ENCODE data around the gene TXNDC5. TPM values are rescaled to one million over a fixed set of nuclear protein-coding genes. Genes with fewer than 3 reads are reported as not detected.

TXNDC5 gene
- total RNA-seq, 1 experiment from 2014 or later: 162 TPM

DNA sequence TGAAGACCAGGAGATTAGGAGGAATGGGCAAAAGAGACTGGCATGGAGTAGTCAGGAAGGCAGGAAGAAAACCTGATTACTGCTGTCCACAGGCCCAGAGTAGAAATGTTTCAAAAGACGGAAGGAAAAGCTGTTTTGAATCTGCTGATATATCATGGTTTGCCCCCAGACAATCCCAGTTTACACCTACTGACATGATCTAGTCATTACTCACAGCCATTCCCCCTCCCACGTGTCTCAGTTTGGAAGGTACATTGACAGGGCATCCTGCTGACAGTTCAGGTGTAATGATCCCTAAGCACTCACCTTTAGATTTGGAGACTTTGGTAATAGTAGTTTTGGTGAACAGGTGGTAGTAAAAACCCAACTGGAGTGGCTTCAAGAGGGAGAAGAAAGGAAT is 9.8 kb upstream of the TXNDC5 start:
- Histone ChIP-seq H3K4me2 (ENCODE audit: low read length) (peak overlapping the region; percentile 61), H3K27ac (ENCODE audit: low read depth, low read length) (no peak overlapping the region)
- ATAC-seq: peak; percentile 59

More for the DNA sequence above, 9.8 kb upstream of the TXNDC5 start:
- H3K79me2 ChIP-seq (ENCODE audit: insufficient read depth, low read length): no peaks in the 10 kb centered on the region
- peaks cover 8% of the 10 kb centered on the region; the same call in 1 of the 2 replicates for H3K27me3 ChIP-seq (ENCODE audit: insufficient read depth, low read length)
- no TSS peak for BruUV-seq (replicated peaks)
- H3K9ac ChIP-seq (ENCODE audit: low read length): no peak overlapping the region
- no peaks in the 10 kb centered on the region for H3K9me3 ChIP-seq (ENCODE audit: control insufficient read depth in 1 of 2, insufficient read depth in 1 of 2, low read depth in 1 of 2, low read length in 2 of 2)
- H4K20me1 ChIP-seq (ENCODE audit: insufficient read depth): no peaks in the 10 kb centered on the region
- TF ChIP-seq JUND (IDR thresholded peaks at IDR 0.05): no peak
- TF ChIP-seq ZNF274 (IDR thresholded peaks at IDR 0.05; ENCODE audit: low read depth, low read length): no peak
- TF ChIP-seq, protein P1, sequence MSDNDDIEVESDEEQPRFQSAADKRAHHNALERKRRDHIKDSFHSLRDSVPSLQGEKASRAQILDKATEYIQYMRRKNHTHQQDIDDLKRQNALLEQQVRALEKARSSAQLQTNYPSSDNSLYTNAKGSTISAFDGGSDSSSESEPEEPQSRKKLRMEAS (IDR thresholded peaks at IDR 0.05): 0 out of 2 replicates have a peak, but pooled peaks have one; percentile 51
- no peak for TF ChIP-seq SRF (IDR thresholded peaks at IDR 0.05; ENCODE audit: low read depth)
- TF ChIP-seq FOSL1 (IDR thresholded peaks at IDR 0.05; ENCODE audit: low read depth): no peak
- no peak for TF ChIP-seq CBX3 (IDR thresholded peaks at IDR 0.05; ENCODE audit: low read depth)
- peak; percentile 29; the same call in 1 of the 2 replicates for TF ChIP-seq SIN3A (IDR thresholded peaks at IDR 0.05; ENCODE audit: low read depth)
- TF ChIP-seq EZH2phosphoT487 (IDR thresholded peaks at IDR 0.05; ENCODE audit: borderline replicate concordance): no peak
- peak; percentile 45; the same call in 1 of the 2 replicates for TF ChIP-seq EGR1 (IDR thresholded peaks at IDR 0.05; ENCODE audit: low read depth)
- no peak for TF ChIP-seq POLR2AphosphoS5 (IDR thresholded peaks at IDR 0.05; ENCODE audit: low read depth, low read length)
- TF ChIP-seq, protein P2, sequence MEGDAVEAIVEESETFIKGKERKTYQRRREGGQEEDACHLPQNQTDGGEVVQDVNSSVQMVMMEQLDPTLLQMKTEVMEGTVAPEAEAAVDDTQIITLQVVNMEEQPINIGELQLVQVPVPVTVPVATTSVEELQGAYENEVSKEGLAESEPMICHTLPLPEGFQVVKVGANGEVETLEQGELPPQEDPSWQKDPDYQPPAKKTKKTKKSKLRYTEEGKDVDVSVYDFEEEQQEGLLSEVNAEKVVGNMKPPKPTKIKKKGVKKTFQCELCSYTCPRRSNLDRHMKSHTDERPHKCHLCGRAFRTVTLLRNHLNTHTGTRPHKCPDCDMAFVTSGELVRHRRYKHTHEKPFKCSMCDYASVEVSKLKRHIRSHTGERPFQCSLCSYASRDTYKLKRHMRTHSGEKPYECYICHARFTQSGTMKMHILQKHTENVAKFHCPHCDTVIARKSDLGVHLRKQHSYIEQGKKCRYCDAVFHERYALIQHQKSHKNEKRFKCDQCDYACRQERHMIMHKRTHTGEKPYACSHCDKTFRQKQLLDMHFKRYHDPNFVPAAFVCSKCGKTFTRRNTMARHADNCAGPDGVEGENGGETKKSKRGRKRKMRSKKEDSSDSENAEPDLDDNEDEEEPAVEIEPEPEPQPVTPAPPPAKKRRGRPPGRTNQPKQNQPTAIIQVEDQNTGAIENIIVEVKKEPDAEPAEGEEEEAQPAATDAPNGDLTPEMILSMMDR (IDR thresholded peaks at IDR 0.05 in 2 of 3, conservative IDR thresholded peaks at IDR 0.05 in 1 of 3; ENCODE audit: borderline replicate concordance in 1 of 3, insufficient read depth in 1 of 3, low read depth in 2 of 3, low read length in 2 of 3): no peak
- peaks cover 15 to 20% of the 10 kb centered on the region in 2 experiments for H3K4me1 ChIP-seq (ENCODE audit: control insufficient read depth in 1 of 2, insufficient read depth in 2 of 2, low read length in 2 of 2)
- POLR2A ChIA-PET: no interaction called here
- no peak for DNase-seq (ENCODE audit: low read depth, low spot score)
- intact Hi-C loops (cut with micrococcal nuclease): no loop called here
- no peak overlapping the region for H3K4me3 ChIP-seq (replicated peaks in 1 of 2; ENCODE audit: low read depth in 1 of 2, low read length in 2 of 2)
- CTCF ChIA-PET: no interaction called here
- H3K9me2 ChIP-seq (ENCODE audit: insufficient read depth): no peaks in the 10 kb centered on the region
- RAD21 ChIA-PET (ENCODE audit: low non-redundant PET in 1 of 2, low total read pairs in 2 of 2, uncharacterized antibody in 2 of 2, unreplicated experiment in 2 of 2): no interaction called here
- H2AFZ ChIP-seq (ENCODE audit: low read depth, low read length, poor library complexity, severe bottlenecking): no peak overlapping the region
- H3K36me3 ChIP-seq (ENCODE audit: control insufficient read depth in 1 of 2, insufficient read depth in 2 of 2, low read length in 2 of 2): no peaks in the 10 kb centered on the region
